Mesenchymal stem cell (in vitro differentiated cells and primary cell): Measurements from ENCODE around the gene CLCN6.

ENCODE experiments used
- DNase-seq: peaks from one replicate; pipeline ENCODE4 v3.0.0-alpha.2; 2013
- H2AFZ ChIP-seq: one replicate; pipeline ENCODE4 v1.6.1; 2013; ENCODE audit warnings: low read depth, mild to moderate bottlenecking, control low read depth, inconsistent platforms, low read length, moderate library complexity
- H2AK5ac ChIP-seq: 2 replicates; pipeline ENCODE4 v1.6.1; 2013; ENCODE audit warnings: low read length, moderate library complexity, mild to moderate bottlenecking, inconsistent platforms; ENCODE audit not compliant: severe bottlenecking
- H2BK120ac ChIP-seq: one replicate; pipeline ENCODE4 v1.6.1; 2013; ENCODE audit warnings: low read depth, mild to moderate bottlenecking, inconsistent platforms, low read length, moderate library complexity
- H2BK12ac ChIP-seq, 2 experiments: one replicate each; pipeline ENCODE4 v1.6.1; 2013; ENCODE audit warnings: inconsistent platforms in 2 of 2, low read length in 2 of 2, mild to moderate bottlenecking in 2 of 2, moderate library complexity in 2 of 2, control low read depth in 1 of 2
- H2BK15ac ChIP-seq: one replicate; pipeline ENCODE4 v1.6.1; 2013; ENCODE audit warnings: mild to moderate bottlenecking, low read depth, inconsistent platforms; ENCODE audit not compliant: poor library complexity, severe bottlenecking
- H2BK5ac ChIP-seq: 2 replicates; pipeline ENCODE4 v1.6.1; 2013; ENCODE audit warnings: low read depth, mild to moderate bottlenecking, low read length, control low read depth, inconsistent platforms; ENCODE audit not compliant: poor library complexity, severe bottlenecking
- H3K14ac ChIP-seq, 2 experiments: one replicate each; pipeline ENCODE4 v1.6.1; 2013; ENCODE audit warnings: inconsistent platforms in 2 of 2, low read length in 2 of 2, control low read depth in 1 of 2, mild to moderate bottlenecking in 1 of 2, moderate library complexity in 1 of 2
- H3K18ac ChIP-seq, 2 experiments: one replicate each; pipeline ENCODE4 v1.6.1; 2013; ENCODE audit warnings: inconsistent platforms in 2 of 2, low read length in 2 of 2, control low read depth in 1 of 2, low read depth in 1 of 2, mild to moderate bottlenecking in 1 of 2
- H3K23ac ChIP-seq, 2 experiments: one replicate each; pipeline ENCODE4 v1.6.1; 2013; ENCODE audit warnings: inconsistent platforms in 2 of 2, low read length in 2 of 2, mild to moderate bottlenecking in 2 of 2, moderate library complexity in 2 of 2, control low read depth in 1 of 2
- H3K27ac ChIP-seq: 2 replicates; pipeline ENCODE4 v1.5.1; 2013; ENCODE audit warnings: mild to moderate bottlenecking, moderate library complexity, low read length, control low read depth, inconsistent platforms; ENCODE audit not compliant: poor library complexity, severe bottlenecking
- H3K27me3 ChIP-seq, 2 experiments: 2 replicates each; pipeline versions ENCODE4 v1.6.1 to v1.7.0; 2013; ENCODE audit warnings: low read length in 2 of 2, mild to moderate bottlenecking in 2 of 2, moderate library complexity in 2 of 2, control low read depth in 1 of 2, inconsistent platforms in 1 of 2; ENCODE audit not compliant: control insufficient read depth in 1 of 2, insufficient read depth in 1 of 2
- H3K36me3 ChIP-seq, 2 experiments: 2 replicates each; pipeline versions ENCODE4 v1.6.1 to v1.7.0; 2013; ENCODE audit warnings: low read length in 2 of 2, control low read depth in 1 of 2, inconsistent platforms in 1 of 2, low read depth in 1 of 2, mild to moderate bottlenecking in 1 of 2; ENCODE audit not compliant: insufficient read depth in 2 of 2, control insufficient read depth in 1 of 2
- H3K4ac ChIP-seq, 2 experiments: one replicate each; pipeline ENCODE4 v1.6.1; 2013; ENCODE audit warnings: inconsistent platforms in 2 of 2, low read length in 2 of 2, mild to moderate bottlenecking in 2 of 2, moderate library complexity in 2 of 2, control low read depth in 1 of 2, low read depth in 1 of 2
- H3K4me1 ChIP-seq: 2 replicates; pipeline ENCODE4 v1.6.1; 2013; ENCODE audit warnings: low read depth, low read length, control low read depth; ENCODE audit not compliant: control insufficient read depth, insufficient read depth
- H3K4me2 ChIP-seq: 2 replicates; pipeline ENCODE4 v1.6.1; 2013; ENCODE audit warnings: low read length, mild to moderate bottlenecking, inconsistent platforms; ENCODE audit not compliant: poor library complexity, severe bottlenecking
- H3K4me3 ChIP-seq, 2 experiments: 2 replicates each; pipeline versions ENCODE4 v1.5.1 to v1.7.0; 2013; ENCODE audit warnings: low read length in 2 of 2, mild to moderate bottlenecking in 2 of 2, control low read depth in 1 of 2, low read depth in 1 of 2; ENCODE audit not compliant: insufficient read depth in 1 of 2
- H3K79me1 ChIP-seq: replicated peaks from 2 replicates; pipeline ENCODE4 v1.6.1; 2013; ENCODE audit warnings: mild to moderate bottlenecking, control low read depth, low read length, inconsistent platforms; ENCODE audit not compliant: poor library complexity, severe bottlenecking
- H3K9ac ChIP-seq: 2 replicates; pipeline ENCODE4 v1.7.0; 2013; ENCODE audit warnings: mild to moderate bottlenecking, low read length, moderate library complexity
- H3K9me3 ChIP-seq: 2 replicates; pipeline ENCODE4 v1.7.0; 2013; ENCODE audit warnings: mild to moderate bottlenecking, low read length; ENCODE audit not compliant: control insufficient read depth
- H4K8ac ChIP-seq: one replicate; pipeline ENCODE4 v1.6.1; 2013; ENCODE audit warnings: inconsistent platforms, mild to moderate bottlenecking, low read length, moderate library complexity
- H4K91ac ChIP-seq: one replicate; pipeline ENCODE4 v1.6.1; 2013; ENCODE audit warnings: mild to moderate bottlenecking, low read length, inconsistent platforms
- WGBS: methylation state at CpG from one replicate; pipeline ENCODE4 v1.1.7; 2013; ENCODE audit warnings: mixed read lengths; 5-methylcytosine and 5-hydroxymethylcytosine counted together

CLCN6 gene

GRCh38 chr1:11770011-11770410, 36.0 kb upstream of the CLCN6 start:
- Histone ChIP-seq H3K18ac (no peak overlapping the region), H3K4me3 (no peak overlapping the region), H4K91ac (no peak overlapping the region), H3K14ac (no peak overlapping the region), H3K9ac (no peak overlapping the region), H3K27ac (no peak overlapping the region), H3K9me3 (no peaks in the 10 kb centered on the region), H3K23ac (no peak overlapping the region), H2BK12ac (no peak overlapping the region), H2BK5ac (no peak overlapping the region), H2AFZ (no peak overlapping the region), H2BK15ac (no peak overlapping the region), H3K4me1 (no peaks in the 10 kb centered on the region), H2BK120ac (no peak overlapping the region), H4K8ac (no peak overlapping the region), H2AK5ac (no peak overlapping the region), H3K79me1 (no peaks in the 10 kb centered on the region), H3K27me3 (peaks cover 15 to 29% of the 10 kb centered on the region in 2 experiments), H3K4me2 (no peak overlapping the region), H3K36me3 (no peaks in the 10 kb centered on the region), H3K4ac (no peak overlapping the region)
- no peak for DNase-seq

- Histone ChIP-seq H3K36me3 (no peaks in the 10 kb centered on the region), H2BK120ac (no peak overlapping the region), H3K4me3 (no peak overlapping the region), H3K18ac (no peak overlapping the region), H3K4me2 (no peak overlapping the region), H3K27me3 (peaks cover 12 to 25% of the 10 kb centered on the region in 2 experiments), H3K9ac (no peak overlapping the region), H3K14ac (no peak overlapping the region), H3K23ac (no peak overlapping the region), H3K79me1 (no peaks in the 10 kb centered on the region), H3K4ac (no peak overlapping the region), H3K4me1 (no peaks in the 10 kb centered on the region), H4K91ac (no peak overlapping the region), H2AFZ (no peak overlapping the region), H2AK5ac (no peak overlapping the region), H3K27ac (no peak overlapping the region), H2BK12ac (no peak overlapping the region), H3K9me3 (no peaks in the 10 kb centered on the region), H2BK5ac (no peak overlapping the region), H4K8ac (no peak overlapping the region), H2BK15ac (no peak overlapping the region)
- WGBS, result 69% methylated on average over 11 of the region's 11 CpGs
- DNase-seq, result no peak
These were observed 34.4 kb upstream of the CLCN6 start for GRCh38 chr1:11771481-11772043.

GRCh38 chr1:11772458-11772857, 33.5 kb upstream of the CLCN6 start:
- Histone ChIP-seq H3K14ac (no peak overlapping the region), H3K4ac (no peak overlapping the region), H3K23ac (no peak overlapping the region), H3K4me1 (no peaks in the 10 kb centered on the region), H2BK120ac (no peak overlapping the region), H2BK5ac (no peak overlapping the region), H3K27me3 (peaks cover 3 to 16% of the 10 kb centered on the region in 2 experiments), H3K9ac (no peak overlapping the region), H4K8ac (no peak overlapping the region), H3K18ac (no peak overlapping the region), H3K79me1 (no peaks in the 10 kb centered on the region), H3K4me3 (no peak overlapping the region), H2AFZ (no peak overlapping the region), H2AK5ac (no peak overlapping the region), H3K9me3 (no peaks in the 10 kb centered on the region), H3K27ac (no peak overlapping the region), H3K4me2 (no peak overlapping the region), H3K36me3 (no peaks in the 10 kb centered on the region), H4K91ac (peak overlapping the region; percentile 58), H2BK12ac (no peak overlapping the region), H2BK15ac (no peak overlapping the region)
- DNase-seq, result no peak
- 80% methylated on average over 4 of the region's 5 CpGs for WGBS

- Histone ChIP-seq H3K4me3 (peak overlapping the region in 1 of 2 experiments; percentile 32), H3K4me1 (no peaks in the 10 kb centered on the region), H2BK15ac (no peak overlapping the region), H3K4me2 (no peak overlapping the region), H3K14ac (no peak overlapping the region), H3K27me3 (peaks cover 0 to 10% of the 10 kb centered on the region in 2 experiments), H4K91ac (no peak overlapping the region), H3K27ac (no peak overlapping the region), H3K9ac (no peak overlapping the region), H4K8ac (no peak overlapping the region), H2AFZ (no peak overlapping the region), H3K18ac (no peak overlapping the region), H2BK120ac (no peak overlapping the region), H2AK5ac (no peak overlapping the region), H3K36me3 (no peaks in the 10 kb centered on the region), H2BK12ac (no peak overlapping the region), H3K4ac (no peak overlapping the region), H2BK5ac (no peak overlapping the region), H3K23ac (no peak overlapping the region), H3K9me3 (no peaks in the 10 kb centered on the region), H3K79me1 (no peaks in the 10 kb centered on the region)
- no peak for DNase-seq
- WGBS, result 88% methylated on average over 9 of the region's 9 CpGs
These were observed 31.2 kb upstream of the CLCN6 start for GRCh38 chr1:11774753-11775152.
